Measurements from ENCODE around the gene PDPR.
"Not testable (repeated sequence)": the region's sequence is repeated elsewhere in the genome, so short reads cannot be mapped to it uniquely, and the experiment has no call there.

The PDPR gene

GRCh38 chr16:70187858-70188607 is 73.9 kb downstream of the PDPR start:
- not testable (repeated sequence) for DNase-seq (ENCODE audit: low read depth); H3K4me3 ChIP-seq (ENCODE audit: control insufficient read depth, low read depth, low read length)

GRCh38 chr16:70188608-70188915 is 74.4 kb downstream of the PDPR start:
- H3K4me3 ChIP-seq (ENCODE audit: control insufficient read depth, low read depth, low read length); DNase-seq (ENCODE audit: low read depth): not testable (repeated sequence)

- not testable (repeated sequence) for DNase-seq (ENCODE audit: low read depth); H3K4me3 ChIP-seq (ENCODE audit: control insufficient read depth, low read depth, low read length)
These were observed 76.4 kb downstream of the PDPR start for GRCh38 chr16:70190574-70190973.

- not testable (repeated sequence) for H3K4me3 ChIP-seq (ENCODE audit: control insufficient read depth, low read depth, low read length); DNase-seq (ENCODE audit: low read depth)
These were observed 82.7 kb downstream of the PDPR start for GRCh38 chr16:70196683-70197300.

- not testable (repeated sequence) for H3K4me3 ChIP-seq (ENCODE audit: control insufficient read depth, low read depth, low read length); DNase-seq (ENCODE audit: low read depth)
These were observed 83.5 kb downstream of the PDPR start for GRCh38 chr16:70197611-70198010.

GRCh38 chr16:70198230-70198629 is 84.1 kb downstream of the PDPR start:
- DNase-seq (ENCODE audit: low read depth); H3K4me3 ChIP-seq (ENCODE audit: control insufficient read depth, low read depth, low read length): not testable (repeated sequence)

GRCh38 chr16:70198666-70199065 is 84.5 kb downstream of the PDPR start:
- not testable (repeated sequence) for H3K4me3 ChIP-seq (ENCODE audit: control insufficient read depth, low read depth, low read length); DNase-seq (ENCODE audit: low read depth)

GRCh38 chr16:70199170-70199569 is 85.0 kb downstream of the PDPR start:
- H3K4me3 ChIP-seq (ENCODE audit: control insufficient read depth, low read depth, low read length); DNase-seq (ENCODE audit: low read depth): not testable (repeated sequence)

- not testable (repeated sequence) for H3K4me3 ChIP-seq (ENCODE audit: control insufficient read depth, low read depth, low read length); DNase-seq (ENCODE audit: low read depth)
These were observed 85.9 kb downstream of the PDPR start for GRCh38 chr16:70200063-70200462.

- not testable (repeated sequence) for H3K4me3 ChIP-seq (ENCODE audit: control insufficient read depth, low read depth, low read length); DNase-seq (ENCODE audit: low read depth)
These were observed 89.4 kb downstream of the PDPR start for GRCh38 chr16:70203508-70203907.

- H3K4me3 ChIP-seq (ENCODE audit: control insufficient read depth, low read depth, low read length); DNase-seq (ENCODE audit: low read depth): not testable (repeated sequence)
These were observed 89.9 kb downstream of the PDPR start for GRCh38 chr16:70204010-70204409.

GRCh38 chr16:70204668-70205405 is 90.7 kb downstream of the PDPR start:
- DNase-seq (ENCODE audit: low read depth); H3K4me3 ChIP-seq (ENCODE audit: control insufficient read depth, low read depth, low read length): not testable (repeated sequence)

- not testable (repeated sequence) for DNase-seq (ENCODE audit: low read depth); H3K4me3 ChIP-seq (ENCODE audit: control insufficient read depth, low read depth, low read length)
These were observed 92.2 kb downstream of the PDPR start for GRCh38 chr16:70206382-70206781.

Data from fibroblast of mammary gland (primary cell).